GM12878 (cell line): ENCODE measurements around the gene TUBGCP2. TPM values are rescaled to one million over a fixed set of nuclear protein-coding genes. Genes with fewer than 3 reads are reported as not detected.

Experiments
- ATAC-seq: fragments of 200-7000 bp; cut with Tn5 transposase; 3 replicates; pipeline ENCODE4 v1.9.1; 2020; ENCODE audit warnings: mild to moderate bottlenecking, moderate library complexity
- BruUV-seq: library from RNA; stranded (reverse); fragments of 400-500 nt; replicated peaks from 2 replicates; lab custom pipeline; 2021; lab: Mats Ljungman, UMichigan
- CTCF ChIA-PET: fragments of 300-600 bp; sonication (Branson Sonifier 250); formaldehyde crosslinking; extraction: SDS; loops from one replicate; lab custom pipeline; 2021; ENCODE audit warnings: inconsistent platforms; lab: Yijun Ruan, JAX
- POLR2A ChIA-PET: fragments of 350-600 bp; formaldehyde crosslinking; extraction: SDS; loops from one replicate; lab custom pipeline; 2021; ENCODE audit warnings: inconsistent platforms; lab: Charles Lee
- RAD21 ChIA-PET: fragments of 300-600 bp; sonication (Branson Sonifier 250); formaldehyde crosslinking; loops from one replicate; lab custom pipeline; 2023; ENCODE audit warnings: antibody characterized with exemption; ENCODE audit not compliant: unreplicated experiment; lab: Charles Lee
- SMC1A ChIA-PET: fragments of 300-600 bp; sonication (Branson Sonifier 250); formaldehyde crosslinking; loops from one replicate; lab custom pipeline; 2023; ENCODE audit not compliant: unreplicated experiment, uncharacterized antibody; lab: Charles Lee
- DNase-seq: peaks from one replicate; pipeline ENCODE4 v3.0.0-alpha.2; 2011; ENCODE audit warnings: low read depth, low spot score
- FAIRE-seq: peaks from 3 replicates; lab custom pipeline; 2011; peaks lifted over from hg19 to GRCh38; lab: Jason Lieb, UNC
- H2AFZ ChIP-seq: 2 replicates; pipeline ENCODE4 v1.6.0; 2011; ENCODE audit warnings: low read depth, low read length, control low read depth; ENCODE audit not compliant: control insufficient read depth
- H3K27ac ChIP-seq: 2 replicates; pipeline ENCODE4 v1.5.1; 2011; ENCODE audit warnings: control low read depth; ENCODE audit not compliant: control insufficient read depth, insufficient read depth
- H3K27me3 ChIP-seq, 2 experiments: replicated peaks in 1 of 2; 2 replicates each; pipeline versions ENCODE4 v1.6.0 to v1.6.1; 2011; ENCODE audit warnings: low read length in 1 of 2; ENCODE audit not compliant: control insufficient read depth in 2 of 2, insufficient read depth in 2 of 2
- H3K36me3 ChIP-seq, 2 experiments: 2 replicates each; pipeline ENCODE4 v1.5.1; 2011; ENCODE audit warnings: low read length in 1 of 2; ENCODE audit not compliant: control insufficient read depth in 2 of 2, insufficient read depth in 2 of 2
- H3K4me1 ChIP-seq: 2 replicates; pipeline ENCODE4 v1.6.1; 2011; ENCODE audit warnings: mild to moderate bottlenecking, low read length, moderate library complexity, mixed read lengths; ENCODE audit not compliant: control insufficient read depth, insufficient read depth
- H3K4me2 ChIP-seq: 2 replicates; pipeline ENCODE4 v1.6.0; 2011; ENCODE audit warnings: control low read depth; ENCODE audit not compliant: control insufficient read depth, insufficient read depth
- H3K4me3 ChIP-seq: fragments of 200-600 bp; sonication (generic); 2 replicates; pipeline ENCODE4 v1.5.1; 2016
- H3K79me2 ChIP-seq: 2 replicates; pipeline ENCODE4 v1.6.0; 2011; ENCODE audit warnings: low read length; ENCODE audit not compliant: control insufficient read depth, insufficient read depth
- H3K9ac ChIP-seq: 2 replicates; pipeline ENCODE4 v1.8.0; 2011; ENCODE audit warnings: low read length, control low read depth, mixed read lengths; ENCODE audit not compliant: control insufficient read depth, insufficient read depth
- H3K9me3 ChIP-seq: replicated peaks from 3 replicates; pipeline ENCODE4 v1.5.1; 2011; ENCODE audit warnings: mild to moderate bottlenecking, low read length; ENCODE audit not compliant: control insufficient read depth, insufficient read depth
- H4K20me1 ChIP-seq: 2 replicates; pipeline ENCODE4 v1.6.0; 2011; ENCODE audit not compliant: control insufficient read depth, insufficient read depth
- BCL11A ChIP-seq: IDR thresholded peaks from 2 replicates; pipeline ENCODE4 v1.6.1; 2011; ENCODE audit warnings: low read depth, low read length
- BRCA1 ChIP-seq: IDR thresholded peaks from 2 replicates; pipeline ENCODE4 v1.6.1; 2011; ENCODE audit warnings: low read depth, low read length, improper control_type of control experiment
- CEBPB ChIP-seq, 2 experiments: fragments of 150-350 bp in 1 of 2; IDR thresholded peaks; 2 replicates each; pipeline ENCODE4 v1.6.1; 2012 to 2014; ENCODE audit warnings: low read depth in 2 of 2, low read length in 2 of 2, borderline replicate concordance in 1 of 2, inconsistent platforms in 1 of 2
- CHD1 ChIP-seq: IDR thresholded peaks from 2 replicates; pipeline ENCODE4 v1.6.1; 2012; ENCODE audit warnings: low read depth, low read length, improper control_type of control experiment
- E2F4 ChIP-seq: IDR thresholded peaks from 2 replicates; pipeline ENCODE4 v1.6.1; 2012; ENCODE audit warnings: low read depth, low read length, improper control_type of control experiment
- ETV6 ChIP-seq, 2 experiments: fragments of 450-650 bp in 1 of 2; IDR thresholded peaks in 1 of 2; conservative IDR thresholded peaks in 1 of 2; 2 replicates each; pipeline ENCODE4 v1.6.1; 2014; ENCODE audit warnings: antibody characterized with exemption in 1 of 2, borderline replicate concordance in 1 of 2, low read depth in 1 of 2, mild to moderate bottlenecking in 1 of 2, moderate library complexity in 1 of 2
- FOXM1 ChIP-seq: IDR thresholded peaks from 2 replicates; pipeline ENCODE4 v1.6.1; 2012; ENCODE audit warnings: low read depth, mild to moderate bottlenecking, inconsistent platforms, low read length, moderate library complexity
- IRF4 ChIP-seq: IDR thresholded peaks from 2 replicates; pipeline ENCODE4 v1.6.1; 2011; ENCODE audit warnings: low read depth, low read length
- NBN ChIP-seq: fragments of 450-650 bp; IDR thresholded peaks from 2 replicates; pipeline ENCODE4 v1.6.1; 2016
- NFYA ChIP-seq: IDR thresholded peaks from 2 replicates; pipeline ENCODE4 v1.6.1; 2011; ENCODE audit warnings: low read depth, mild to moderate bottlenecking, low read length, improper control_type of control experiment, borderline replicate concordance
- NFYB ChIP-seq: IDR thresholded peaks from 2 replicates; pipeline ENCODE4 v1.6.1; 2011; ENCODE audit warnings: low read depth, mild to moderate bottlenecking, low read length, improper control_type of control experiment, moderate library complexity; ENCODE audit not compliant: insufficient read depth
- NR2C1 ChIP-seq: fragments of 450-650 bp; IDR thresholded peaks from 2 replicates; pipeline ENCODE4 v1.6.1; 2017; ENCODE audit warnings: antibody characterized with exemption, mild to moderate bottlenecking, moderate library complexity
- RUNX3 ChIP-seq: IDR thresholded peaks from 2 replicates; pipeline ENCODE4 v1.6.1; 2012; ENCODE audit warnings: low read length, inconsistent platforms
- SMAD5 ChIP-seq: IDR thresholded peaks from 2 replicates; pipeline ENCODE4 v1.6.1; 2016; ENCODE audit warnings: antibody characterized with exemption, low read depth
- STAT1 ChIP-seq: fragments of 450-650 bp; conservative IDR thresholded peaks from 2 replicates; pipeline ENCODE4 v1.6.1; 2014; ENCODE audit warnings: antibody characterized with exemption, mild to moderate bottlenecking
- WGBS: methylation state at CpG from one replicate; pipeline ENCODE4 v1.1.6; 2016; ENCODE audit warnings: low lambda C conversion rate; ENCODE audit not compliant: insufficient replicate concordance, insufficient coverage; ENCODE audit errors: missing lambda C conversion rate; 5-methylcytosine and 5-hydroxymethylcytosine counted together
- in situ Hi-C: fragments of 300-500 bp; cut with MboI; formaldehyde crosslinking; loops from 9 replicates; pipeline ENCODE4 v1.14.3; 2018; ENCODE audit warnings: mixed read lengths
- intact Hi-C: fragments of 100-400 bp; cut with micrococcal nuclease; formaldehyde crosslinking; loops from one replicate; pipeline ENCODE4 v1.14.2; 2022; ENCODE audit not compliant: unreplicated experiment
- polyA plus RNA-seq, 11 experiments: library from polyadenylated mRNA; depleted of rRNA in 4 of 11; unstranded in 6 of 11; stranded (reverse) in 5 of 11; fragments of >200 nt; fragmentation: Nextera tagmentation in 4 of 11; fragmentation: Illumina TruSeq in 1 of 11; extraction: Ambion mirVana in 4 of 11; extraction: Trizol in 1 of 11; gene quantifications; 1 replicate in 1 of 11; 2 replicates in 10 of 11; pipeline versions ENCODE4 v1.2.1 to v1.2.3, GENCODE V29; 2011 to 2016; ENCODE audit warnings: inconsistent platforms in 2 of 11, missing spikeins in 2 of 11, low read depth in 1 of 11
- total RNA-seq, 4 experiments: library from RNA; depleted of rRNA in 3 of 4; stranded (reverse); fragments of >200 nt in 3 of 4; fragmentation: Illumina TruSeq in 1 of 4; extraction: Trizol in 1 of 4; gene quantifications; 2 replicates each; pipeline versions ENCODE4 v1.2.1 to v1.2.3, GENCODE V29; 2013 to 2021

TUBGCP2 gene
- total and polyA plus RNA-seq, 10 of the 15 experiments (the other 5 are each of a cell fraction or from before 2014, with no cell fraction given), result 4.8 to 47.1 (median 34.7) TPM

GRCh38 chr10:133312769-133313145 lies 4.1 kb upstream of the TUBGCP2 start:
- no peak for ATAC-seq
- no peaks in the 10 kb centered on the region for H3K27me3 ChIP-seq
- H3K4me1 ChIP-seq, result 0 out of 2 replicates have a peak, but pooled peaks cover 4% of the 10 kb centered on the region
- SMC1A ChIA-PET, result no interaction called here
- H3K9ac ChIP-seq, result no peak overlapping the region
- no peak for FAIRE-seq
- DNase-seq, result no peak
- in situ Hi-C loops, result no loop called here
- H3K4me3 ChIP-seq, result no peak overlapping the region
- TF ChIP-seq STAT1, result no peak
- TF ChIP-seq, all 136 proteins: peak for 0
- RAD21 ChIA-PET, result no interaction called here
- H3K4me2 ChIP-seq, result no peak overlapping the region
- H4K20me1 ChIP-seq, result no peaks in the 10 kb centered on the region
- 88% methylated on average over 9 of the region's 9 CpGs for WGBS
- H3K27ac ChIP-seq, result no peak overlapping the region
- no peak overlapping the region for H2AFZ ChIP-seq
- H3K9me3 ChIP-seq, result no peaks in the 10 kb centered on the region
- H3K79me2 ChIP-seq, result peaks cover 10% of the 10 kb centered on the region
- POLR2A ChIA-PET, result no interaction called here
- intact Hi-C loops, result no loop called here
- BruUV-seq, result no TSS peak
- CTCF ChIA-PET, result no interaction called here
- peaks cover 0 to 4% of the 10 kb centered on the region in 2 experiments; a peak in 3 of 4 replicates for H3K36me3 ChIP-seq

- Histone ChIP-seq H3K4me2 (no peak overlapping the region), H3K4me1 (peaks cover 4% of the 10 kb centered on the region), H3K27me3 (no peaks in the 10 kb centered on the region), H3K27ac (no peak overlapping the region), H3K9me3 (no peaks in the 10 kb centered on the region), H3K4me3 (no peak overlapping the region), H3K36me3 (peaks cover 0 to 4% of the 10 kb centered on the region in 2 experiments; a peak in 3 of 4 replicates), H3K9ac (no peak overlapping the region), H2AFZ (no peak overlapping the region), H3K79me2 (peaks cover 16% of the 10 kb centered on the region), H4K20me1 (no peaks in the 10 kb centered on the region)
- intact Hi-C loops, result no loop called here
- in situ Hi-C loops, result no loop called here
- WGBS, result 87% methylated on average over 23 of the region's 23 CpGs
- ChIA-PET CTCF (interaction anchor here (1.5 kb wide), 1 partner anchor 8 kb away, joined by 3 read pairs; no protein-coding TSS in a partner anchor), SMC1A (no interaction called here), RAD21 (no interaction called here), POLR2A (no interaction called here)
- no peak for DNase-seq
- no peak for ATAC-seq
- FAIRE-seq, result no peak
- BruUV-seq, result TSS peak; percentile 52
- TF ChIP-seq IRF4 (no peak), BRCA1 (no peak), SMAD5 (no peak), NR2C1 (no peak), STAT1 (no peak), NFYB (no peak), RUNX3 (no peak), E2F4 (no peak), NFYA (no peak), CEBPB (IDR thresholded peaks at IDR 0.05; ENCODE audit: borderline replicate concordance in 1 of 2, low read depth in 2 of 2, low read length in 2 of 2) (no peak), ETV6 (conservative IDR thresholded peaks at IDR 0.05 in 1 of 2, IDR thresholded peaks at IDR 0.05 in 1 of 2; ENCODE audit: borderline replicate concordance in 1 of 2, low read depth in 1 of 2) (no peak), BCL11A (no peak), CHD1 (no peak), NBN (no peak), FOXM1 (no peak)
These were observed 3.5 kb upstream of the TUBGCP2 start for GRCh38 chr10:133312016-133312768.
